ENCODE results near the gene COTL1.

COTL1 gene

DNA sequence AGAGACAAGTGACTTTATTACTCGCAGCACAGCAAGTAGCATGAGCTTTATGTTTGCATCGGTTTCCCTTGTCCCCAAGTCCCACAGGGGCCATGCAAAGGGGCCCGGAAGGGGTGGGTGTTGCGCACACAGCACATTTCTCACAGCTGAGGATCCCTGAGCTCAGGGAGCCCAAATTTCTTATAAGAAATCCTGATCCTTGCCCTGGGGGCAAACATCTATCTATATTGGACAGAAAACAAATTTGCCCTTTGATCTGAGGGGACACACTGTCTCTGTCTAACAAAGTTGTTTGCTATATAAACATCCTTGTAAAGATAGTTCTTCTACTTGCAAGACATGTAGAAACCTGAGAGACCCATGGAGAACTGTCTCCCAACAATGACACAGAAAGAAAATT is 77.7 kb downstream of the COTL1 start:
- TF ChIP-seq, protein P1, sequence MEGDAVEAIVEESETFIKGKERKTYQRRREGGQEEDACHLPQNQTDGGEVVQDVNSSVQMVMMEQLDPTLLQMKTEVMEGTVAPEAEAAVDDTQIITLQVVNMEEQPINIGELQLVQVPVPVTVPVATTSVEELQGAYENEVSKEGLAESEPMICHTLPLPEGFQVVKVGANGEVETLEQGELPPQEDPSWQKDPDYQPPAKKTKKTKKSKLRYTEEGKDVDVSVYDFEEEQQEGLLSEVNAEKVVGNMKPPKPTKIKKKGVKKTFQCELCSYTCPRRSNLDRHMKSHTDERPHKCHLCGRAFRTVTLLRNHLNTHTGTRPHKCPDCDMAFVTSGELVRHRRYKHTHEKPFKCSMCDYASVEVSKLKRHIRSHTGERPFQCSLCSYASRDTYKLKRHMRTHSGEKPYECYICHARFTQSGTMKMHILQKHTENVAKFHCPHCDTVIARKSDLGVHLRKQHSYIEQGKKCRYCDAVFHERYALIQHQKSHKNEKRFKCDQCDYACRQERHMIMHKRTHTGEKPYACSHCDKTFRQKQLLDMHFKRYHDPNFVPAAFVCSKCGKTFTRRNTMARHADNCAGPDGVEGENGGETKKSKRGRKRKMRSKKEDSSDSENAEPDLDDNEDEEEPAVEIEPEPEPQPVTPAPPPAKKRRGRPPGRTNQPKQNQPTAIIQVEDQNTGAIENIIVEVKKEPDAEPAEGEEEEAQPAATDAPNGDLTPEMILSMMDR (conservative IDR thresholded peaks at IDR 0.05) = no peak
- peak overlapping the region; percentile 56 for H3K27ac ChIP-seq

DNA sequence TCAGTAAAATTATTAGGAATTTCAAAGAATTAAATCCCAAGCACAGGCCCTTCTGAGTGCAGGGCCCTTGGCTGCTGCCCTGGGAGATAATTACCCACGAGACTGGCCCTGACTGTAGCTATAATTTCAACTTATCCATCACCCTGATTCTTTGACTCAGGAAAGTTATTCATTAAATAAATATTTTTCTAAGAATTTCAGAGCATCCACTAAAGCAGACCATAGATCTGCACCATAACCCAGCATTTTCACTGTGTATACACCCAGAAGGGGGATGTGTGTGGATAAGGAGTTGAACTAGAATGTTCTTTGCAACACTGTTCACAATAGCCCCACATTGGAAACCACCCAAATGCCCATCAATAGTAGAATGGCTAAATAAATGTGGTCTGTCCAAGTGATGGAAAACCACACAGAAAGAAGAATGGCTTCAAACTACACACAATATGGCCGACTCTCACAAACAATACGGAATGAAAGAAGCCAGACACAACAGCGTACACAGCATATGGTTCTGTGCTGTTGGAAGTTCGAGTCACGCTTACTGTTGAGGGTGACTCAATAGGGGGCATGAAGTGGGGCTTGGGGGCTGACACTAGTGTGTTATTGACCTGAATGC is 79.5 kb downstream of the COTL1 start:
- TF ChIP-seq, protein P1 (conservative IDR thresholded peaks at IDR 0.05) = no peak
- no peak overlapping the region for H3K27ac ChIP-seq

DNA sequence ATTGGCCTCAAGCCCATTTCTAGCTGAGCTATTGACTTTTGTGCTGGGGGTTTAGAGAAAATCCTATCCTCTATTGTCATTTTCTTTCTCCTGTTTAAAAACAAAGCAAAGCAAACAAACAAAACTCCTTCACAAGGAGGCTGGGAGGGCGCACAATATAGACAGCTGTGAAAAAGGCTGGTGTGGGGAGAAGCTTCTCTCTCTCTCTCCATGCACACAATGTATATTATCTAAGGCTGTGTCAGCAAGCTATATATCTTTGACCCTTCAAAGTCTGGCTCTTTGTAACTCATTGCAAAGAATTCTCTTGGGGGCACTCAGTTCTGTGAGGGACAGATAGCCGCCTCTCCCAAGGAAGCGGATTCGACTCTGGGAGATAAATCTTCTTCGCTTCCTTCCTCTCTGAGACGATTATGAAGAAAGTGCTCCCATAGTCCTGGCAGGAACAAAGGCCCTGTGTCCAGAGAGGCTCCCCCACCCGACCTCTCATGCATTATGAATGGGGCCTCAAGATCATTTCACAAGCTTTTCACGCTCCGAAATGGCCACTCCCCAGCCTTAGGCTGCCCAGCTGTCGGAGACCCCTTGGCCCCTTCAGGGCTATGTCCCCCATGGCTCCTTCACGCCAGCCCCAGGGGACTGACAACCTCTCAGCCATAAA is 80.3 kb downstream of the COTL1 start:
- H3K27ac ChIP-seq = no peak overlapping the region
- TF ChIP-seq, protein P1 (conservative IDR thresholded peaks at IDR 0.05) = no peak

DNA sequence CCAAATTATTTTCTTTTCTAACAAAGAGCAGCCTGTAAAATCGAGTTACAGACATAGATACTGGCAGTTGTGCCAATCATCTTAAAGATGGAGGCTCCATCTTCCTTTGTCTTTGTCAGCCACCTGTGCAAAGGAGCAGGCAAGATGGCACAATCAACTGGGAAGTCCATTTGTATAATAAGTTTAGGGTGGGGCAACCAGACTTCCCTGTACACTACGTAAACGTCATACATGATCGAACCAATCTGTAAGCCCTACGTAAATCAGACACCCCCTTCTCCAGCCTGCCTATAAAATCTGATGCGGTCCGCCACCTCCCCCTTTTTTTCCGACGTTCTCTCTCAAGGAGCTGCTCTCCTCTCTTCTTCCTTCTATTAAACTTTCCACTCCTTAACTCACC is 82.0 kb downstream of the COTL1 start:
- no peak overlapping the region for H3K27ac ChIP-seq
- TF ChIP-seq, protein P1 (conservative IDR thresholded peaks at IDR 0.05) = no peak

DNA sequence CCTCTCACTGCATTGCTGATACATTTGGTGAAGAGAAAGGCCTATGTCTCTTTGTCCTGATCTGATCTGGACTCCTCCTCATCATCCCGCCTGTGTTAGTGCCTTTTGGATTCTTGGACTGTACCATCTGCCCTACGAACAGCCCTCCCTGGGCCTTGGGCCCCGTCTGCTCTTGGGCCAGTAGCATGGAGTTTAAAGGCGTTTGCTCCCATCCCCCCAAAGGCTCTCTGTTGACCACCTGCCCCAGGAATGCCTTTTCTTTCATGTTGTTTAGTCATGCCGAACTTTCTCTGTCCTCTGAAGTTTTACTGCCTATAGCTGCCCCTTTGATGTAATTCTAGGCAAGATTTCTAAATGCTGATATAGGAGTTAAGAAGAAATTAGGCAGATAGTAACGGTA is 82.5 kb downstream of the COTL1 start:
- TF ChIP-seq, protein P1 (conservative IDR thresholded peaks at IDR 0.05) = no peak
- no peak overlapping the region for H3K27ac ChIP-seq

DNA sequence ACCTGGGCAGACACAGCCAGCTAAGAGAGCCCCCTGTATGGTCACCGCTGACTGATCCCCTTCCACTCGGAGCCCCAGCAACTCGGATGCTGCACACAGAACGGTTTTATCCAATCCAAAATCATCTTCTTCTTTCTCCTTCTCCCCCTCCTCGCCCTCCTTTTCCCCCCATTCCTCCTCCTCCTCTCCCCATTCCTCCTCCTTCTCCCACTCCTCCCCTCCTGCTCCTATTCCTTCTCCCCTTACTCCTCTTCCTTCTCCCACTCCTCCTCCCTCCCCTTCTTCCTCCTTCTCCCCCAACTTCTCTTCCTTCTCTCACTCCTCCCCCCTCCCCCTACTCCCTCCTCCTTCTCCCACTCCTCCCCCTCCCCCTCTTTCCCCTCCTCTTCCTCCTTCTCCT is 83.1 kb downstream of the COTL1 start:
- TF ChIP-seq, protein P1 (conservative IDR thresholded peaks at IDR 0.05) = no peak
- H3K27ac ChIP-seq = no peak overlapping the region

DNA sequence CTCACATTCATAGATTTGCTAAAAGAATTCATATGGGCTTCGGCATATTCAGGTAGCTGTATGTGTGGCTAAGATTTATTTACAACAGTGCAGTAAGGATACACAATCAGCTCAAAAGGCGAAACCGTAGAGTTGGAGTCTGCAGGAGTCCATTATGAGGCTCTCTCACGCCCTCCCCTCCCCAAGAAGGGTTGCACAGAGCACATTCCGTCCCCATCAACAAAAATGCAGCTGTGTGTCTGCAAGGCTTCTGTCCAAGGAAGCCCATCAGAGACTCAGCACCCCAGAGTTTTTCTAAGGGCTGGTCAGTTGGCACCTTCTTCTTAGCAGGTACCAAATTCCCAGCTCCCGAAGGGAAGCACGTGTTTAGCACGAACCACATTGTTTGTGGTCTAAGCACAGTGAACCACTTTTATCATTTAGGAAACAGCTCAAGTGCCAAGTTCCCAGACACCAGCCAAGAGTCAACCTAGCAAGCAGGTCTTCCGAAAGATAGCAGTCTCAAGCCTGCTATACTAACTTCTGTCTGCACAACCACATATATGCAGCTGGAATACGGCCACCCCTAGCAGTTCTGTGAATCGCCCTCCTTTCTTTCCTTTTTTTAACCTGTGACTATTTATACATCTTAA is 84.9 kb downstream of the COTL1 start:
- no peak overlapping the region for H3K27ac ChIP-seq
- TF ChIP-seq, protein P1 (conservative IDR thresholded peaks at IDR 0.05) = no peak

All from VCaP (cell line).